HEK293T (cell line): Measurements from ENCODE around the gene LCMT1.

Experiments used
- ARNT ChIP-seq: fragments of 450-650 bp; IDR thresholded peaks from 2 replicates; pipeline ENCODE4 v1.6.1; 2017; ENCODE audit warnings: mild to moderate bottlenecking
- BHLHE40 ChIP-seq: fragments of 450-650 bp; IDR thresholded peaks from 2 replicates; pipeline ENCODE4 v1.6.1; 2016; ENCODE audit warnings: mild to moderate bottlenecking, moderate library complexity, borderline replicate concordance
- ELF4 ChIP-seq: fragments of 450-650 bp; IDR thresholded peaks from 2 replicates; pipeline ENCODE4 v1.6.1; 2017; ENCODE audit warnings: antibody characterized with exemption
- FOXA1 ChIP-seq: fragments of 450-650 bp; IDR thresholded peaks from 2 replicates; pipeline ENCODE4 v1.6.1; 2016; ENCODE audit warnings: mild to moderate bottlenecking
- FOXK2 ChIP-seq: fragments of 450-650 bp; IDR thresholded peaks from 2 replicates; pipeline ENCODE4 v1.6.1; 2016; ENCODE audit warnings: mild to moderate bottlenecking
- FOXM1 ChIP-seq: fragments of 450-650 bp; IDR thresholded peaks from 2 replicates; pipeline ENCODE4 v1.6.1; 2017; ENCODE audit warnings: mild to moderate bottlenecking, borderline replicate concordance
- L3MBTL2 ChIP-seq: fragments of 450-650 bp; conservative IDR thresholded peaks from 2 replicates; pipeline ENCODE4 v1.6.1; 2016; ENCODE audit warnings: mild to moderate bottlenecking
- NFRKB ChIP-seq: fragments of 450-650 bp; IDR thresholded peaks from 2 replicates; pipeline ENCODE4 v1.6.1; 2016; ENCODE audit warnings: mild to moderate bottlenecking, moderate library complexity
- SP1 ChIP-seq: fragments of 450-650 bp; IDR thresholded peaks from 2 replicates; pipeline ENCODE4 v1.6.1; 2017
- SUZ12 ChIP-seq: fragments of 450-650 bp; IDR thresholded peaks from 2 replicates; pipeline ENCODE4 v1.6.1; 2016; ENCODE audit warnings: mild to moderate bottlenecking
- TARDBP ChIP-seq: fragments of 450-650 bp; IDR thresholded peaks from 2 replicates; pipeline ENCODE4 v1.6.1; 2016
- ZNF384 ChIP-seq: fragments of 450-650 bp; IDR thresholded peaks from 2 replicates; pipeline ENCODE4 v1.6.1; 2016
- TF ChIP-seq, protein P1 (sequence below): fragments of 450-650 bp; IDR thresholded peaks from 2 replicates; pipeline ENCODE4 v1.6.1; 2016

DNA sequence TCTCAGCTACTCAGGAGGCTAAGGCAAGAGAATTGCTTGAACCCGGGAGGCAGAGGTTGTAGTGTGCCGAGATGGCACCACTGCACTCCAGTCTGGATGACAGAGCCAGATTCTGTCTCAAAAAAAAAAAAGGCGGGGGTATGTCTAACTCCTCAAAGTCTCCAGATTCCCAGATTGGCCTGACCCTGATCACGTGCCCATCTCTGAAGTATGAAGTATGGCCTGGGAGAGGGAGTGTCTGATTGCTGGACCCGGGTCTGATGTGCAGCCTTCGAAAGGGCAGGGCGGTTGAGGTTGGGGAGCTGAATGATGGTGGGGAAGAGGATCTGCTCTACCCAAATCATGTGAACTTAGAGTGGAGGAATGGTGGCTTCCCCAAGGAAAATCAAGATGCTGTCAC lies 87.9 kb downstream of the LCMT1 start:
- TF ChIP-seq ZNF384 (no peak), TARDBP (no peak), ARNT (no peak), BHLHE40 (no peak), SP1 (no peak), L3MBTL2 (no peak), FOXA1 (no peak), NFRKB (no peak), FOXK2 (no peak), SUZ12 (no peak), FOXM1 (no peak), ELF4 (no peak)
- TF ChIP-seq, protein P1, sequence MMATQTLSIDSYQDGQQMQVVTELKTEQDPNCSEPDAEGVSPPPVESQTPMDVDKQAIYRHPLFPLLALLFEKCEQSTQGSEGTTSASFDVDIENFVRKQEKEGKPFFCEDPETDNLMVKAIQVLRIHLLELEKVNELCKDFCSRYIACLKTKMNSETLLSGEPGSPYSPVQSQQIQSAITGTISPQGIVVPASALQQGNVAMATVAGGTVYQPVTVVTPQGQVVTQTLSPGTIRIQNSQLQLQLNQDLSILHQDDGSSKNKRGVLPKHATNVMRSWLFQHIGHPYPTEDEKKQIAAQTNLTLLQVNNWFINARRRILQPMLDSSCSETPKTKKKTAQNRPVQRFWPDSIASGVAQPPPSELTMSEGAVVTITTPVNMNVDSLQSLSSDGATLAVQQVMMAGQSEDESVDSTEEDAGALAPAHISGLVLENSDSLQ: no peak
